Stomach (tissue), 4 donors: ENCODE data around the gene TMEM151B.

Source experiments
- CTCF ChIP-seq, 7 experiments: fragments of 450-650 bp in 4 of 7; fragments of 200-600 bp in 3 of 7; sonication (generic) in 3 of 7; IDR thresholded peaks; one replicate each; pipeline ENCODE4 v1.5.1; 2016 to 2019; ENCODE audit warnings: antibody characterized with exemption in 7 of 7, control low read depth in 2 of 7, mild to moderate bottlenecking in 1 of 7
- POLR2A ChIP-seq, 4 donors: fragments of 450-650 bp; IDR thresholded peaks; one replicate each; pipeline ENCODE4 v1.6.1; 2016; ENCODE audit warnings: antibody characterized with exemption in 4 of 4, control low read depth in 2 of 4, mild to moderate bottlenecking in 1 of 4, moderate library complexity in 1 of 4
- POLR2AphosphoS5 ChIP-seq, 3 donors: sonication (generic); formaldehyde crosslinking; IDR thresholded peaks; one replicate each; pipeline ENCODE4 v1.6.1; 2016; ENCODE audit warnings: antibody characterized with exemption in 3 of 3

- TF ChIP-seq CTCF (IDR thresholded peaks at IDR 0.05) (no peak), POLR2A (IDR thresholded peaks at IDR 0.05) (peak in 2 of 4 donors; percentile 90 to 98), POLR2AphosphoS5 (IDR thresholded peaks at IDR 0.05) (peak; percentile 97 to 100 (median 100))
These were observed 23.4 kb upstream of the TMEM151B start, which contains the start of gene HSP90AB1 for GRCh38 chr6:44246663-44247337.
